SK-N-MC (cell line): ENCODE data around the gene ABCF1.

ENCODE experiments used
- EZH2 ChIP-seq: fragments of 200-600 bp; sonication (generic); IDR thresholded peaks from one replicate; pipeline ENCODE4 v1.6.1; 2017; ENCODE audit warnings: antibody characterized with exemption
- POLR2AphosphoS5 ChIP-seq: IDR thresholded peaks from 2 replicates; pipeline ENCODE4 v1.6.1; 2012; ENCODE audit warnings: mild to moderate bottlenecking, low read depth, low read length, borderline replicate concordance

GRCh38 chr6:30635834-30636233, 64.6 kb downstream of the ABCF1 start:
- TF ChIP-seq EZH2: no peak
- no peak for TF ChIP-seq POLR2AphosphoS5
